Measurements from ENCODE around the gene GCSH.

Gene GCSH

GRCh38 chr16:81101702-81102101 lies 5.5 kb upstream of the GCSH start:
- no peak for TF ChIP-seq SIN3A (IDR thresholded peaks at IDR 0.05; ENCODE audit: borderline replicate concordance, insufficient read depth, low read length)
- TF ChIP-seq TAF1 (IDR thresholded peaks at IDR 0.05; ENCODE audit: borderline replicate concordance, insufficient read depth, low read length) = no peak

- TF ChIP-seq FOXP2 (optimal IDR thresholded peaks at IDR 0.05; ENCODE audit: borderline replicate concordance, extremely low read depth, extremely low read length, insufficient read depth) = no peak
- no peak for TF ChIP-seq REST (IDR thresholded peaks at IDR 0.05; ENCODE audit: insufficient read depth in 1 of 2, low read depth in 2 of 2, low read length in 2 of 2)
- TF ChIP-seq TAF1 (IDR thresholded peaks at IDR 0.05; ENCODE audit: borderline replicate concordance, insufficient read depth, low read length) = no peak
Observed at GRCh38 chr16:81099958-81100357, 3.8 kb upstream of the GCSH start.

- TF ChIP-seq TAF1 (IDR thresholded peaks at IDR 0.05; ENCODE audit: borderline replicate concordance, insufficient read depth, low read length) (no peak), POLR2AphosphoS5 (IDR thresholded peaks at IDR 0.05; ENCODE audit: low read depth, low read length) (no peak)
Observed at GRCh38 chr16:81097230-81097629, 1.0 kb upstream of the GCSH start.

GRCh38 chr16:81096715-81097208 lies 567 bp upstream of the GCSH start:
- TF ChIP-seq REST (IDR thresholded peaks at IDR 0.05; ENCODE audit: insufficient read depth in 1 of 2, low read depth in 2 of 2, low read length in 2 of 2) (no peak), TAF1 (IDR thresholded peaks at IDR 0.05; ENCODE audit: borderline replicate concordance, insufficient read depth, low read length) (no peak), SIN3A (IDR thresholded peaks at IDR 0.05; ENCODE audit: borderline replicate concordance, insufficient read depth, low read length) (no peak), FOXP2 (optimal IDR thresholded peaks at IDR 0.05; ENCODE audit: borderline replicate concordance, extremely low read depth, extremely low read length, insufficient read depth) (no peak), POLR2AphosphoS5 (IDR thresholded peaks at IDR 0.05; ENCODE audit: low read depth, low read length) (no peak)

- no peak for TF ChIP-seq FOXP2 (optimal IDR thresholded peaks at IDR 0.05; ENCODE audit: borderline replicate concordance, extremely low read depth, extremely low read length, insufficient read depth)
- TF ChIP-seq REST (IDR thresholded peaks at IDR 0.05; ENCODE audit: insufficient read depth in 1 of 2, low read depth in 2 of 2, low read length in 2 of 2) = no peak
- TF ChIP-seq SIN3A (IDR thresholded peaks at IDR 0.05; ENCODE audit: borderline replicate concordance, insufficient read depth, low read length) = no peak
Observed at GRCh38 chr16:81095653-81095952, 592 bp downstream of the GCSH start.

GRCh38 chr16:81094771-81095251 lies 1.4 kb downstream of the GCSH start:
- no peak for TF ChIP-seq REST (IDR thresholded peaks at IDR 0.05; ENCODE audit: insufficient read depth in 1 of 2, low read depth in 2 of 2, low read length in 2 of 2)
- TF ChIP-seq POLR2AphosphoS5 (IDR thresholded peaks at IDR 0.05; ENCODE audit: low read depth, low read length) = no peak
- TF ChIP-seq FOXP2 (optimal IDR thresholded peaks at IDR 0.05; ENCODE audit: borderline replicate concordance, extremely low read depth, extremely low read length, insufficient read depth) = no peak
- TF ChIP-seq TAF1 (IDR thresholded peaks at IDR 0.05; ENCODE audit: borderline replicate concordance, insufficient read depth, low read length) = no peak
- no peak for TF ChIP-seq SIN3A (IDR thresholded peaks at IDR 0.05; ENCODE audit: borderline replicate concordance, insufficient read depth, low read length)
